Urinary bladder (tissue), 4 donors: ENCODE results near the gene PDE6B. TPM values are rescaled to one million over a fixed set of nuclear protein-coding genes. Genes with fewer than 3 reads are reported as not detected.
A peak's percentile ranks its signal among the peaks of the same experiment; 100 is the strongest.

Experiments
- DNase-seq: peaks from one replicate; pipeline ENCODE4 v3.0.0-alpha.2; 2015; ENCODE audit errors: extremely low spot score
- H3K27ac ChIP-seq: one replicate; pipeline ENCODE4 v1.5.1; 2013; ENCODE audit warnings: low read depth, mild to moderate bottlenecking, moderate library complexity
- H3K36me3 ChIP-seq: one replicate; pipeline ENCODE4 v1.6.1; 2013; ENCODE audit warnings: mild to moderate bottlenecking, moderate library complexity; ENCODE audit not compliant: insufficient read depth
- H3K4me1 ChIP-seq: one replicate; pipeline ENCODE4 v1.6.1; 2013; ENCODE audit warnings: mild to moderate bottlenecking, moderate library complexity; ENCODE audit not compliant: insufficient read depth
- H3K4me3 ChIP-seq: one replicate; pipeline ENCODE4 v1.5.1; 2013; ENCODE audit warnings: low read depth, low read length
- WGBS: extraction: QIAGEN DNeasy Blood & Tissue Kit; methylation state at CpG from one replicate; pipeline ENCODE4 v1.1.7; 2013; 5-methylcytosine and 5-hydroxymethylcytosine counted together
- polyA plus RNA-seq: library from polyadenylated mRNA; stranded (reverse); fragments of 200-250 nt; gene quantifications from one replicate; pipeline ENCODE4 v1.2.3, GENCODE V29; 2013
- total RNA-seq: library from RNA; depleted of rRNA; stranded (reverse); fragments of >200 nt; gene quantifications from one replicate; pipeline ENCODE4 v1.2.3, GENCODE V29; 2014
- donor health status: healthy with polysubstance abuse.
- donor health status: healthy.

Gene PDE6B
- total RNA-seq = 6.2 TPM
- polyA plus RNA-seq = 4.1 TPM

- no peaks in the 10 kb centered on the region for H3K4me1 ChIP-seq
- no peak within 1 kb of the TSS for H3K4me3 ChIP-seq
- no peaks in the 10 kb centered on the region for H3K36me3 ChIP-seq
- no peak for DNase-seq
- 65% methylated on average over 21 of the region's 21 CpGs for WGBS
- H3K27ac ChIP-seq = no peak within 1 kb of the TSS
Measured at GRCh38 chr4:624705-625590, at the start of gene PDE6B. PDE6B (plus strand) TSS chr4:625573; CDS start chr4:625627, 54 bp downstream.

GRCh38 chr4:576245-576821, 49.0 kb upstream of the PDE6B start, which contains the start of gene TMEM271:
TMEM271 (minus strand) TSS chr4:576295; CDS start chr4:576062, 233 bp downstream.
- no peak for DNase-seq
- WGBS = 1% methylated on average over 55 of the region's 60 CpGs
- H3K27ac ChIP-seq = no peak within 1 kb of the TSS
- H3K36me3 ChIP-seq = no peaks in the 10 kb centered on the region
- peaks cover 5% of the 10 kb centered on the region for H3K4me1 ChIP-seq
- H3K4me3 ChIP-seq = peak within 1 kb of the TSS; percentile 29

- Histone ChIP-seq H3K4me1 (peaks cover 5% of the 10 kb centered on the region), H3K4me3 (no peak overlapping the region)
- WGBS = under 1% methylated on average over 37 of the region's 37 CpGs
Measured at GRCh38 chr4:576991-577498, 48.3 kb upstream of the PDE6B start.

GRCh38 chr4:577499-578450, 47.6 kb upstream of the PDE6B start:
- 2% methylated on average over 52 of the region's 52 CpGs for WGBS
- H3K4me3 ChIP-seq = no peak overlapping the region
- peaks cover 5% of the 10 kb centered on the region for H3K4me1 ChIP-seq
- DNase-seq = no peak
- no peaks in the 10 kb centered on the region for H3K36me3 ChIP-seq
- H3K27ac ChIP-seq = no peak overlapping the region

More at GRCh38 chr4:576991-577498, 48.3 kb upstream of the PDE6B start:
- Histone ChIP-seq H3K36me3 (no peaks in the 10 kb centered on the region), H3K27ac (no peak overlapping the region)
- no peak for DNase-seq

- no peak for DNase-seq
- Histone ChIP-seq H3K36me3 (no peaks in the 10 kb centered on the region), H3K4me3 (no peak overlapping the region), H3K27ac (no peak overlapping the region), H3K4me1 (peaks cover 5% of the 10 kb centered on the region)
- WGBS = 12% methylated on average over 32 of the region's 32 CpGs
Measured at GRCh38 chr4:578451-579443, 46.6 kb upstream of the PDE6B start.

DNA sequence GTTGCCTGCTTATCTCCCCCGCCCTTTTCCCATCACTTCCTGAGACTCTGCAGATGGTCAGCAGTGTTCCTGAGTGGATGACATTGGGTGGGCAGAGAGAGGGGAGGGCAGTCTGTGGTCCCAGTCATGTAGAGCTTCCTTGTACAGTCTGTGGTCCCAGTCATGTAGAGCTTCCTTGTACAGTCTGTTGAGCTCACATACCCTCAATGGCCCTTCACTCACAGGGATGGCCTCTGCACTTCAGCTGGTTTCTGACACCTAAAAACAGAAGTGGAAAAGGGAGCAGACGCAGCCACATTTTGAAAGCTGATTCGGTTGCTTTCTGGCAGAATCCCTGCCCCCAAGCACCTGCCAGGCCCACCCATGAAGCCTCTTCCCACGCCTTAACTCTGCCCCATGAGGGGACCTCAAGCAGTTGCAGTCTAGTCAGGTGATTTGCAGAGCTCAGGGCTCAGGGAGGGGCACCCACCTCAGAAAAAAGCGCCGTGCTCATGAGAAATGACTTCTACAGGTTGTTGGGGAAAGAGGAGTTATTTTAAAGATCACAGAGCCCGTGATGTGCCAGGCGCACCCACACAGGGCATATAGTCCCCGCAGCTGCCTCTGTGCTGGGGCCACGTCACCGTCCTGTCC, 45.7 kb upstream of the PDE6B start:
- no peak overlapping the region for H3K4me3 ChIP-seq
- H3K4me1 ChIP-seq = peaks cover 5% of the 10 kb centered on the region
- WGBS = 34% methylated on average over 11 of the region's 11 CpGs
- no peak for DNase-seq
- no peaks in the 10 kb centered on the region for H3K36me3 ChIP-seq
- H3K27ac ChIP-seq = no peak overlapping the region

- DNase-seq = no peak
- Histone ChIP-seq H3K27ac (no peak overlapping the region), H3K4me3 (no peak overlapping the region), H3K4me1 (peaks cover 2% of the 10 kb centered on the region), H3K36me3 (no peaks in the 10 kb centered on the region)
- WGBS = 58% methylated on average over 6 of the region's 6 CpGs
Measured at GRCh38 chr4:581181-581580, 44.2 kb upstream of the PDE6B start.

- no peaks in the 10 kb centered on the region for H3K4me1 ChIP-seq
- no peak overlapping the region for H3K4me3 ChIP-seq
- no peak overlapping the region for H3K27ac ChIP-seq
- H3K36me3 ChIP-seq = no peaks in the 10 kb centered on the region
- DNase-seq = no peak
- 76% methylated on average over 9 of the region's 9 CpGs for WGBS
Measured at GRCh38 chr4:581753-582361, 43.5 kb upstream of the PDE6B start.

DNA sequence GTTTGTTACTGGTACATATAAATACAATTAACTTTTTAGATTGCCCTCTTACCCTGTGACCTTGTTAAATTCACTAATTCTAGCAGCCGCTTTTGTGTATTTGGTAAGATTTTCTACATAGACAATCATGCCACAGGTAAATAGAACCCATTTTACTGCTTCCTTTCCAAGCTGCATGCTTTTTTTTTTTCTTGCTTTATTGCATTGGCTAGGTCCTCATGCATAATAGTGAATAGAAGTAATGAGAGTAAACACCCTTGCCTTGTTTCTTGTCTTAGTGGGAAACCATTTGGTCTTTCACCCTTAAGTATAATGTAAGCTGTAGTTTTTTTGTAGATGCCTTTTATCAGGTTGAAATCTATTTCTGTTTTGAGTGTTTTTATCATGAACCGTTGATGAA, 41.6 kb upstream of the PDE6B start:
- WGBS = 82% methylated on average over 2 of the region's 2 CpGs
- Histone ChIP-seq H3K4me3 (no peak overlapping the region), H3K27ac (no peak overlapping the region)

DNA sequence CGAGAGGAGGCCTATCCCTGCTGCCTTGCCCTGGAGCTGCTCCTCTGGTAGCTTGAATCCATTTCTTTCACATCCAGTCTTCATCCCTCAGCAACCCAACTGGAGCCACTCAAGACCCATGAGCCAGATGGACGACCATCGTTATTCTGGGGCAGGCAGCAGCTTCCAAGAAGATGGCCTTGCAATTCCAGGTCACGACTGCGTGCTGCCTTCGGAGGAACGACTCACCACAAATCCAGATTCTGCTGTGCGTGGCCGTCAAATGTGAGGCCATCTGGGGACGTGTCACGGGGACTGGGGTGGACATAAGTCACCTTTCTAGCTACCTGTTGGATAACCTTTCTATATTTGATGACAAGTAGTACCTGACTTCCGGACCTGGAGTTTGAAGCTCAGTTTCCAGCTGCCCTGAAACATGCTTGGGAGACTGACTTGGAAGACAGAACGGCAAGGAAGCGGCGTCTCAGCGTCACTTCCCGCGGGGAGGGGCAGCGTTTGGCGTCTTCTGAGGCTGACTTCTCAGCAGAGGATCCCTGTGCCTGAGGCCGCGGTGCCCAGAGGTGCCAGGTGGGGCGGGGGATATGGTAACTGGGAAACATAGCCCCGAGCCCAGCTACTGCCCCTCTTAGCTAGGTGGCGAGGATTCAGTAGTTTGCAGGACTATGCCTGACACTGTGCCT, 37.6 kb upstream of the PDE6B start:
- no peak for DNase-seq
- H3K36me3 ChIP-seq = no peaks in the 10 kb centered on the region
- H3K4me1 ChIP-seq = no peaks in the 10 kb centered on the region
- no peak overlapping the region for H3K27ac ChIP-seq
- H3K4me3 ChIP-seq = no peak overlapping the region
- WGBS = 79% methylated on average over 25 of the region's 25 CpGs

More for the DNA sequence above, 41.6 kb upstream of the PDE6B start:
- Histone ChIP-seq H3K4me1 (no peaks in the 10 kb centered on the region), H3K36me3 (no peaks in the 10 kb centered on the region)
- DNase-seq = no peak

GRCh38 chr4:588351-588849, 37.0 kb upstream of the PDE6B start:
- Histone ChIP-seq H3K27ac (no peak overlapping the region), H3K4me3 (no peak overlapping the region), H3K4me1 (no peaks in the 10 kb centered on the region), H3K36me3 (no peaks in the 10 kb centered on the region)
- DNase-seq = no peak
- WGBS = 80% methylated on average over 36 of the region's 36 CpGs
